Kidney (tissue), 14 donors: ENCODE data around the gene PRM2. TPM values are rescaled to one million over a fixed set of nuclear protein-coding genes. Genes with fewer than 3 reads are reported as not detected.

Experiments used
- DNase-seq, 5 donors: peaks; one replicate each; pipeline ENCODE4 v3.0.0-alpha.2; 2013 to 2020
- FAIRE-seq: peaks from 2 replicates; lab custom pipeline; 2012; peaks lifted over from hg19 to GRCh38; lab: Jason Lieb, UNC
- H3K27ac ChIP-seq, 2 donors: one replicate each; pipeline ENCODE4 v1.7.0; 2013; ENCODE audit warnings: low read depth in 2 of 2, low read length in 2 of 2, inconsistent platforms in 1 of 2
- H3K27me3 ChIP-seq: one replicate; pipeline ENCODE4 v1.7.1; 2013; ENCODE audit warnings: low read length, inconsistent platforms; ENCODE audit not compliant: control insufficient read depth, insufficient read depth
- H3K36me3 ChIP-seq, 3 donors: one replicate each; pipeline versions ENCODE4 v1.7.0 to v1.7.1; 2013; ENCODE audit warnings: low read length in 3 of 3, control low read depth in 1 of 3, inconsistent platforms in 1 of 3; ENCODE audit not compliant: insufficient read depth in 3 of 3, control insufficient read depth in 2 of 3
- H3K4me1 ChIP-seq, 3 donors: one replicate each; pipeline versions ENCODE4 v1.7.0 to v1.7.1; 2013; ENCODE audit warnings: low read length in 3 of 3, inconsistent platforms in 1 of 3, low read depth in 1 of 3; ENCODE audit not compliant: control insufficient read depth in 2 of 3, insufficient read depth in 2 of 3
- H3K4me3 ChIP-seq, 3 donors: one replicate each; pipeline versions ENCODE4 v1.7.0 to v1.8.1; 2013; ENCODE audit warnings: low read length in 3 of 3, control low read depth in 1 of 3, inconsistent platforms in 1 of 3
- H3K9ac ChIP-seq, 3 donors: one replicate each; pipeline versions ENCODE4 v1.7.0 to v1.7.1; 2013; ENCODE audit warnings: low read length in 3 of 3, control low read depth in 1 of 3, inconsistent platforms in 1 of 3
- H3K9me3 ChIP-seq, 3 donors: one replicate each; pipeline versions ENCODE4 v1.7.0 to v1.7.1; 2013; ENCODE audit warnings: low read length in 3 of 3, control low read depth in 1 of 3, inconsistent platforms in 1 of 3; ENCODE audit not compliant: control insufficient read depth in 2 of 3, insufficient read depth in 1 of 3
- CTCF ChIP-seq: IDR thresholded peaks from 3 replicates; pipeline ENCODE4 v1.5.1; 2012; ENCODE audit warnings: mild to moderate bottlenecking, moderate library complexity, borderline replicate concordance; ENCODE audit not compliant: insufficient read depth; ENCODE audit errors: extremely low read depth
- intact Hi-C: fragments of 100-400 bp; cut with DNase I; formaldehyde crosslinking; loops from one replicate; pipeline ENCODE4 v1.11.1; 2022
- polyA plus RNA-seq: library from polyadenylated mRNA; stranded (reverse); fragments of 350-450 nt; fragmentation: Illumina TruSeq; extraction: RNeasy Lipid Tissue Mini Kit (QIAGEN cat#74804); gene quantifications from one replicate; pipeline ENCODE4 v1.2.3, GENCODE V29; 2014; ENCODE audit warnings: low read depth, low replicate concordance; ENCODE audit not compliant: insufficient read depth
- total RNA-seq: library from RNA; stranded (reverse); fragmentation: NEBNext Ultra II Directional; extraction: Animal tissue kit (Norgen Biotek cat#: 25700); gene quantifications from one replicate; pipeline ENCODE4 v1.2.1, GENCODE V29; 2021
- donor health status: control.
- donor health status: control.
- donor health status: control.
- donor health status: control.
- donor health status: control.
- donor health status: DM: yes; HTN: yes; CAD: no.
- donor health status: Normal renal cell carcinoma (clear cell type).

The PRM2 gene
- total and polyA plus RNA-seq, 2 donors from 2014 or later = not detected

- H3K27ac ChIP-seq = no peak overlapping the region
- no peaks in the 10 kb centered on the region for H3K9me3 ChIP-seq
- no peak for FAIRE-seq
Observed at GRCh38 chr16:11232302-11232851, 43.9 kb downstream of the PRM2 start.

GRCh38 chr16:11231367-11231970 lies 44.8 kb downstream of the PRM2 start:
- Histone ChIP-seq H3K9me3 (no peaks in the 10 kb centered on the region), H3K9ac (no peak overlapping the region), H3K27ac (no peak overlapping the region), H3K4me3 (no peak overlapping the region), H3K4me1 (peaks cover 0 to 5% (median 0%) of the 10 kb centered on the region in 3 donors), H3K36me3 (no peaks in the 10 kb centered on the region), H3K27me3 (no peaks in the 10 kb centered on the region)
- no peak for TF ChIP-seq CTCF
- DNase-seq (no peak), FAIRE-seq (no peak)
- intact Hi-C loops = no loop called here

More at GRCh38 chr16:11232302-11232851, 43.9 kb downstream of the PRM2 start:
- TF ChIP-seq CTCF = no peak
- H3K36me3 ChIP-seq = no peaks in the 10 kb centered on the region
- H3K4me3 ChIP-seq = no peak overlapping the region
- no peaks in the 10 kb centered on the region for H3K27me3 ChIP-seq
- DNase-seq = no peak
- H3K9ac ChIP-seq = no peak overlapping the region
- intact Hi-C loops = no loop called here
- H3K4me1 ChIP-seq = peaks cover 0 to 5% (median 0%) of the 10 kb centered on the region in 3 donors

GRCh38 chr16:11229906-11230305 lies 46.4 kb downstream of the PRM2 start:
- no peaks in the 10 kb centered on the region for H3K36me3 ChIP-seq
- intact Hi-C loops = no loop called here
- H3K27ac ChIP-seq = no peak overlapping the region
- peaks cover 0 to 4% (median 0%) of the 10 kb centered on the region in 3 donors for H3K4me1 ChIP-seq
- FAIRE-seq = no peak
- no peaks in the 10 kb centered on the region for H3K9me3 ChIP-seq
- DNase-seq = no peak
- H3K27me3 ChIP-seq = no peaks in the 10 kb centered on the region
- no peak overlapping the region for H3K9ac ChIP-seq
- no peak overlapping the region for H3K4me3 ChIP-seq
- TF ChIP-seq CTCF = no peak
